Liver (tissue), 9 donors: ENCODE data around the gene ELL2. TPM values are rescaled to one million over a fixed set of nuclear protein-coding genes. Genes with fewer than 3 reads are reported as not detected.
"Not testable (repeated sequence)": the region's sequence is repeated elsewhere in the genome, so short reads cannot be mapped to it uniquely, and the experiment has no call there.

Experiments used
- DNase-seq: peaks from one replicate; pipeline ENCODE4 v3.0.0-alpha.2; 2017; ENCODE audit warnings: low spot score
- H3K27ac ChIP-seq, 2 donors: one replicate each; pipeline ENCODE4 v1.7.0; 2013; ENCODE audit warnings: inconsistent platforms in 2 of 2, low read length in 2 of 2, control low read depth in 1 of 2, low read depth in 1 of 2, mild to moderate bottlenecking in 1 of 2
- H3K27me3 ChIP-seq, 4 donors: one replicate each; pipeline versions ENCODE4 v1.6.1 to v1.7.0; 2013; ENCODE audit warnings: low read length in 3 of 4, inconsistent platforms in 1 of 4, mild to moderate bottlenecking in 1 of 4, moderate library complexity in 1 of 4; ENCODE audit not compliant: control insufficient read depth in 4 of 4, insufficient read depth in 4 of 4
- H3K36me3 ChIP-seq, 4 donors: one replicate each; pipeline versions ENCODE4 v1.6.1 to v1.7.0; 2013; ENCODE audit warnings: low read length in 3 of 4, mild to moderate bottlenecking in 3 of 4, low read depth in 1 of 4, moderate library complexity in 1 of 4; ENCODE audit not compliant: control insufficient read depth in 4 of 4, insufficient read depth in 3 of 4
- H3K4me1 ChIP-seq, 4 donors: one replicate each; pipeline versions ENCODE4 v1.6.1 to v1.7.0; 2013; ENCODE audit warnings: low read length in 3 of 4, mild to moderate bottlenecking in 3 of 4, moderate library complexity in 1 of 4; ENCODE audit not compliant: control insufficient read depth in 4 of 4, insufficient read depth in 4 of 4
- H3K4me3 ChIP-seq, 3 donors: one replicate each; pipeline versions ENCODE4 v1.6.1 to v1.7.0; 2013; ENCODE audit warnings: low read length in 3 of 3, control low read depth in 1 of 3, low read depth in 1 of 3, mild to moderate bottlenecking in 1 of 3
- H3K9ac ChIP-seq, 2 donors: one replicate each; pipeline ENCODE4 v1.7.0; 2013; ENCODE audit warnings: low read length in 2 of 2, mild to moderate bottlenecking in 2 of 2, moderate library complexity in 2 of 2, control low read depth in 1 of 2, low read depth in 1 of 2
- H3K9me3 ChIP-seq, 4 donors: one replicate each; pipeline versions ENCODE4 v1.6.1 to v1.7.0; 2013; ENCODE audit warnings: low read length in 3 of 4; ENCODE audit not compliant: control insufficient read depth in 4 of 4
- EGR1 ChIP-seq, 2 donors: IDR thresholded peaks; 2 replicates each; pipeline ENCODE4 v1.6.1; 2016 to 2018; ENCODE audit warnings: antibody characterized with exemption in 2 of 2, low read depth in 2 of 2
- FOXA1 ChIP-seq: IDR thresholded peaks from 2 replicates; pipeline ENCODE4 v1.6.1; 2016; ENCODE audit warnings: antibody characterized with exemption
- FOXA2 ChIP-seq: IDR thresholded peaks from 2 replicates; pipeline ENCODE4 v1.6.1; 2016; ENCODE audit warnings: antibody characterized with exemption
- GABPA ChIP-seq, 2 donors: IDR thresholded peaks in 1 of 2; conservative IDR thresholded peaks in 1 of 2; 2 replicates each; pipeline ENCODE4 v1.6.1; 2016; ENCODE audit warnings: antibody characterized with exemption in 2 of 2, mild to moderate bottlenecking in 1 of 2, moderate library complexity in 1 of 2
- HNF4A ChIP-seq, 2 donors: conservative IDR thresholded peaks; 2 replicates each; pipeline ENCODE4 v1.6.1; 2016; ENCODE audit warnings: antibody characterized with exemption in 2 of 2, mild to moderate bottlenecking in 2 of 2
- HNF4G ChIP-seq: IDR thresholded peaks from 2 replicates; pipeline ENCODE4 v1.6.1; 2016; ENCODE audit warnings: antibody characterized with exemption
- JUND ChIP-seq, 2 donors: IDR thresholded peaks; 2 replicates each; pipeline ENCODE4 v1.6.1; 2016; ENCODE audit warnings: antibody characterized with exemption in 2 of 2
- NR2F2 ChIP-seq: IDR thresholded peaks from 2 replicates; pipeline ENCODE4 v1.6.1; 2016; ENCODE audit warnings: antibody characterized with exemption
- RAD21 ChIP-seq, 2 donors: IDR thresholded peaks; 2 replicates each; pipeline ENCODE4 v1.6.1; 2016; ENCODE audit warnings: antibody characterized with exemption in 2 of 2, mild to moderate bottlenecking in 2 of 2
- REST ChIP-seq: IDR thresholded peaks from 2 replicates; pipeline ENCODE4 v1.6.1; 2016; ENCODE audit warnings: antibody characterized with exemption, mild to moderate bottlenecking
- RXRA ChIP-seq, 2 donors: IDR thresholded peaks; 2 replicates each; pipeline ENCODE4 v1.6.1; 2017 to 2018; ENCODE audit warnings: antibody characterized with exemption in 2 of 2, mild to moderate bottlenecking in 1 of 2
- SP1 ChIP-seq: IDR thresholded peaks from 2 replicates; pipeline ENCODE4 v1.6.1; 2018; ENCODE audit warnings: antibody characterized with exemption, mild to moderate bottlenecking
- TAF1 ChIP-seq: conservative IDR thresholded peaks from 2 replicates; pipeline ENCODE4 v1.6.1; 2016; ENCODE audit warnings: antibody characterized with exemption, mild to moderate bottlenecking
- YY1 ChIP-seq: IDR thresholded peaks from 2 replicates; pipeline ENCODE4 v1.6.1; 2016; ENCODE audit warnings: antibody characterized with exemption, mild to moderate bottlenecking
- WGBS: extraction: QIAGEN DNeasy Blood & Tissue Kit; methylation state at CpG from one replicate; pipeline ENCODE4 v1.1.7; 2013; 5-methylcytosine and 5-hydroxymethylcytosine counted together
- polyA plus RNA-seq, 2 donors: library from polyadenylated mRNA; stranded (reverse) in 1 of 2; unstranded in 1 of 2; fragments of 200-250 nt in 1 of 2; fragments of >200 nt in 1 of 2; fragmentation: Nextera tagmentation in 1 of 2; extraction: Ambion mirVana in 1 of 2; gene quantifications; one replicate each; pipeline versions ENCODE4 v1.2.1 to v1.2.3, GENCODE V29; 2013 to 2015
- total RNA-seq, 2 donors: library from RNA; depleted of rRNA; stranded (reverse); fragments of >200 nt; gene quantifications; one replicate each; pipeline ENCODE4 v1.2.3, GENCODE V29; 2014
- TF ChIP-seq, protein P1 (sequence below): fragments of 150-350 bp; IDR thresholded peaks from 2 replicates; pipeline ENCODE4 v1.5.1; 2017; ENCODE audit warnings: improper control_type of control experiment, low read depth, low read length; ENCODE audit not compliant: missing input control
- TF ChIP-seq, protein P2 (sequence below): IDR thresholded peaks from 2 replicates; pipeline ENCODE4 v1.6.1; 2016; ENCODE audit warnings: antibody characterized with exemption
- TF ChIP-seq, protein P3 (sequence below): IDR thresholded peaks from 2 replicates; pipeline ENCODE4 v1.6.1; 2016; ENCODE audit warnings: antibody characterized with exemption
- TF ChIP-seq, protein P4 (sequence below): IDR thresholded peaks from 2 replicates; pipeline ENCODE4 v1.6.1; 2016; ENCODE audit warnings: antibody characterized with exemption
- donor health status: healthy.
- donor health status: healthy.
- donor health status: healthy.
- donor health status: healthy.
- donor health status: healthy.

ELL2 gene
- total and polyA plus RNA-seq, 4 donors, result 21.0 to 64.5 (median 45.9) TPM

GRCh38 chr5:95852567-95852966, 109.1 kb downstream of the ELL2 start (continued):
- TF ChIP-seq, protein P1, sequence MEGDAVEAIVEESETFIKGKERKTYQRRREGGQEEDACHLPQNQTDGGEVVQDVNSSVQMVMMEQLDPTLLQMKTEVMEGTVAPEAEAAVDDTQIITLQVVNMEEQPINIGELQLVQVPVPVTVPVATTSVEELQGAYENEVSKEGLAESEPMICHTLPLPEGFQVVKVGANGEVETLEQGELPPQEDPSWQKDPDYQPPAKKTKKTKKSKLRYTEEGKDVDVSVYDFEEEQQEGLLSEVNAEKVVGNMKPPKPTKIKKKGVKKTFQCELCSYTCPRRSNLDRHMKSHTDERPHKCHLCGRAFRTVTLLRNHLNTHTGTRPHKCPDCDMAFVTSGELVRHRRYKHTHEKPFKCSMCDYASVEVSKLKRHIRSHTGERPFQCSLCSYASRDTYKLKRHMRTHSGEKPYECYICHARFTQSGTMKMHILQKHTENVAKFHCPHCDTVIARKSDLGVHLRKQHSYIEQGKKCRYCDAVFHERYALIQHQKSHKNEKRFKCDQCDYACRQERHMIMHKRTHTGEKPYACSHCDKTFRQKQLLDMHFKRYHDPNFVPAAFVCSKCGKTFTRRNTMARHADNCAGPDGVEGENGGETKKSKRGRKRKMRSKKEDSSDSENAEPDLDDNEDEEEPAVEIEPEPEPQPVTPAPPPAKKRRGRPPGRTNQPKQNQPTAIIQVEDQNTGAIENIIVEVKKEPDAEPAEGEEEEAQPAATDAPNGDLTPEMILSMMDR, result no peak
- TF ChIP-seq GABPA (IDR thresholded peaks at IDR 0.05 in 1 of 2, conservative IDR thresholded peaks at IDR 0.05 in 1 of 2) (no peak), FOXA1 (no peak), RAD21 (IDR thresholded peaks at IDR 0.05) (no peak), FOXA2 (no peak), EGR1 (IDR thresholded peaks at IDR 0.05; ENCODE audit: low read depth in 2 of 2) (no peak), TAF1 (no peak), RXRA (IDR thresholded peaks at IDR 0.05) (no peak)
- TF ChIP-seq, protein P2, sequence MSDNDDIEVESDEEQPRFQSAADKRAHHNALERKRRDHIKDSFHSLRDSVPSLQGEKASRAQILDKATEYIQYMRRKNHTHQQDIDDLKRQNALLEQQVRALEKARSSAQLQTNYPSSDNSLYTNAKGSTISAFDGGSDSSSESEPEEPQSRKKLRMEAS, result no peak

GRCh38 chr5:95851141-95851540, 110.5 kb downstream of the ELL2 start:
- Histone ChIP-seq H3K27ac (peak overlapping the region; percentile 79 to 92), H3K4me1 (peaks cover 0 to 37% (median 20%) of the 10 kb centered on the region in 4 donors)
- not testable (repeated sequence) for H3K36me3 ChIP-seq, H3K27me3 ChIP-seq, H3K9me3 ChIP-seq, H3K4me3 ChIP-seq, H3K9ac ChIP-seq, DNase-seq
- WGBS, result 97% methylated on average over 34 of the region's 34 CpGs

GRCh38 chr5:95850391-95850894, 111.2 kb downstream of the ELL2 start:
- peak overlapping the region in 1 of 3 donors; percentile 7 for H3K4me3 ChIP-seq
- no peak for DNase-seq

More at GRCh38 chr5:95850391-95850894, 111.2 kb downstream of the ELL2 start:
- Histone ChIP-seq H3K9me3 (no peaks in the 10 kb centered on the region), H3K9ac (peak overlapping the region in 1 of 2 donors; percentile 76), H3K4me1 (peaks cover 0 to 35% (median 20%) of the 10 kb centered on the region in 4 donors), H3K27ac (peak overlapping the region; percentile 79 to 92), H3K36me3 (no peaks in the 10 kb centered on the region), H3K27me3 (no peaks in the 10 kb centered on the region)
- 42% methylated on average over 5 of the region's 5 CpGs for WGBS
- TF ChIP-seq RAD21 (IDR thresholded peaks at IDR 0.05), result peak in 1 of 2 donors; percentile 34
- peak; percentile 69 for TF ChIP-seq YY1
- TF ChIP-seq, protein P1, result no peak
- peak; percentile 52 for TF ChIP-seq NR2F2
- TF ChIP-seq, protein P2, result peak; percentile 75
- TF ChIP-seq HNF4A (conservative IDR thresholded peaks at IDR 0.05), result peak; percentile 49 to 67
- TF ChIP-seq, protein P3, sequence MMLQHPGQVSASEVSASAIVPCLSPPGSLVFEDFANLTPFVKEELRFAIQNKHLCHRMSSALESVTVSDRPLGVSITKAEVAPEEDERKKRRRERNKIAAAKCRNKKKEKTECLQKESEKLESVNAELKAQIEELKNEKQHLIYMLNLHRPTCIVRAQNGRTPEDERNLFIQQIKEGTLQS, result peak; percentile 65
- TF ChIP-seq GABPA (IDR thresholded peaks at IDR 0.05 in 1 of 2, conservative IDR thresholded peaks at IDR 0.05 in 1 of 2), result no peak
- TF ChIP-seq, protein P4, sequence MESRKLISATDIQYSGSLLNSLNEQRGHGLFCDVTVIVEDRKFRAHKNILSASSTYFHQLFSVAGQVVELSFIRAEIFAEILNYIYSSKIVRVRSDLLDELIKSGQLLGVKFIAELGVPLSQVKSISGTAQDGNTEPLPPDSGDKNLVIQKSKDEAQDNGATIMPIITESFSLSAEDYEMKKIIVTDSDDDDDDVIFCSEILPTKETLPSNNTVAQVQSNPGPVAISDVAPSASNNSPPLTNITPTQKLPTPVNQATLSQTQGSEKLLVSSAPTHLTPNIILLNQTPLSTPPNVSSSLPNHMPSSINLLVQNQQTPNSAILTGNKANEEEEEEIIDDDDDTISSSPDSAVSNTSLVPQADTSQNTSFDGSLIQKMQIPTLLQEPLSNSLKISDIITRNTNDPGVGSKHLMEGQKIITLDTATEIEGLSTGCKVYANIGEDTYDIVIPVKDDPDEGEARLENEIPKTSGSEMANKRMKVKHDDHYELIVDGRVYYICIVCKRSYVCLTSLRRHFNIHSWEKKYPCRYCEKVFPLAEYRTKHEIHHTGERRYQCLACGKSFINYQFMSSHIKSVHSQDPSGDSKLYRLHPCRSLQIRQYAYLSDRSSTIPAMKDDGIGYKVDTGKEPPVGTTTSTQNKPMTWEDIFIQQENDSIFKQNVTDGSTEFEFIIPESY, result no peak
- peak; percentile 76 for TF ChIP-seq SP1
- no peak for TF ChIP-seq TAF1
- peak; percentile 87 to 92 for TF ChIP-seq RXRA (IDR thresholded peaks at IDR 0.05)
- peak; percentile 14 for TF ChIP-seq HNF4G
- peak; percentile 85 for TF ChIP-seq FOXA1
- peak in 1 of 2 donors; percentile 38 for TF ChIP-seq JUND (IDR thresholded peaks at IDR 0.05)
- TF ChIP-seq REST, result peak; percentile 48
- TF ChIP-seq FOXA2, result peak; percentile 83
- peak in 1 of 2 donors; percentile 12 for TF ChIP-seq EGR1 (IDR thresholded peaks at IDR 0.05; ENCODE audit: low read depth in 2 of 2)
